Transverse colon (tissue), 4 donors: ENCODE data around the gene PTCSC3. TPM values are rescaled to one million over a fixed set of nuclear protein-coding genes. Genes with fewer than 3 reads are reported as not detected.

ENCODE experiments used
- DNase-seq: peaks from one replicate; pipeline ENCODE4 v3.0.0-alpha.2; 2019
- H3K27ac ChIP-seq, 4 donors: fragments of 200-600 bp; sonication (generic); 2 replicates each; pipeline ENCODE4 v1.5.1; 2016 to 2018; ENCODE audit warnings: inconsistent platforms in 4 of 4
- H3K27me3 ChIP-seq: fragments of 200-600 bp; sonication (generic); 2 replicates; pipeline ENCODE4 v1.5.1; 2017; ENCODE audit warnings: inconsistent platforms
- H3K36me3 ChIP-seq, 4 donors: fragments of 200-600 bp; sonication (generic); 2 replicates each; pipeline ENCODE4 v1.5.1; 2017 to 2019; ENCODE audit warnings: inconsistent platforms in 4 of 4
- H3K4me1 ChIP-seq, 4 donors: fragments of 200-600 bp; sonication (generic); 2 replicates each; pipeline ENCODE4 v1.5.1; 2017 to 2020; ENCODE audit warnings: inconsistent platforms in 4 of 4
- H3K4me3 ChIP-seq, 4 donors: fragments of 200-600 bp; sonication (generic); 1 replicate in 1 of 4; 2 replicates in 3 of 4; pipeline versions ENCODE4 v1.5.1 to v1.6.1; 2017 to 2019; ENCODE audit warnings: inconsistent platforms in 4 of 4
- H3K9me3 ChIP-seq, 2 donors: fragments of 200-600 bp; sonication (generic); 2 replicates each; pipeline ENCODE4 v1.5.1; 2017 to 2019; ENCODE audit warnings: inconsistent platforms in 2 of 2
- EP300 ChIP-seq: sonication (generic); formaldehyde crosslinking; IDR thresholded peaks from one replicate; pipeline ENCODE4 v1.6.1; 2017; ENCODE audit warnings: antibody characterized with exemption, low read depth
- POLR2A ChIP-seq: fragments of 450-650 bp; IDR thresholded peaks from one replicate; pipeline ENCODE4 v1.6.1; 2016; ENCODE audit warnings: antibody characterized with exemption, mild to moderate bottlenecking, moderate library complexity
- POLR2AphosphoS5 ChIP-seq, 3 donors: sonication (generic); formaldehyde crosslinking; IDR thresholded peaks; one replicate each; pipeline ENCODE4 v1.6.1; 2016; ENCODE audit warnings: antibody characterized with exemption in 3 of 3
- WGBS, 2 donors: methylation state at CpG; one replicate each; pipeline ENCODE4 v1.1.5; 2018; ENCODE audit warnings: low coverage in 1 of 2; 5-methylcytosine and 5-hydroxymethylcytosine counted together
- in situ Hi-C, 4 donors: fragments of 200-750 bp; cut with MboI; loops; one replicate each; pipeline versions ENCODE4 v1.15.0 to v1.15.1; 2017; ENCODE audit warnings: low sequenced_read_pairs in 3 of 4, low pct_ligation_motif_present in 1 of 4, low pct_unique_long_range_greater_than_20kb in 1 of 4
- intact Hi-C: fragments of 100-400 bp; cut with DNase I; formaldehyde crosslinking; loops from one replicate; pipeline ENCODE4 v1.15.1; 2023; ENCODE audit warnings: low total_unique reads
- total RNA-seq, 4 donors: library from RNA; depleted of rRNA; stranded (reverse); fragments of >200 nt; gene quantifications; one replicate each; pipeline ENCODE4 v1.1.0, GENCODE V29; 2016
- TF ChIP-seq, protein P1 (sequence below), 5 experiments: fragments of 200-600 bp in 3 of 5; fragments of 450-650 bp in 2 of 5; sonication (generic) in 3 of 5; IDR thresholded peaks; 1 replicate in 2 of 5; 2 replicates in 3 of 5; pipeline ENCODE4 v1.5.1; 2016 to 2017; ENCODE audit warnings: antibody characterized with exemption in 5 of 5, inconsistent platforms in 3 of 5, mild to moderate bottlenecking in 2 of 5, moderate library complexity in 1 of 5

Gene PTCSC3
- total RNA-seq, 4 donors from 2014 or later, result not detected

DNA sequence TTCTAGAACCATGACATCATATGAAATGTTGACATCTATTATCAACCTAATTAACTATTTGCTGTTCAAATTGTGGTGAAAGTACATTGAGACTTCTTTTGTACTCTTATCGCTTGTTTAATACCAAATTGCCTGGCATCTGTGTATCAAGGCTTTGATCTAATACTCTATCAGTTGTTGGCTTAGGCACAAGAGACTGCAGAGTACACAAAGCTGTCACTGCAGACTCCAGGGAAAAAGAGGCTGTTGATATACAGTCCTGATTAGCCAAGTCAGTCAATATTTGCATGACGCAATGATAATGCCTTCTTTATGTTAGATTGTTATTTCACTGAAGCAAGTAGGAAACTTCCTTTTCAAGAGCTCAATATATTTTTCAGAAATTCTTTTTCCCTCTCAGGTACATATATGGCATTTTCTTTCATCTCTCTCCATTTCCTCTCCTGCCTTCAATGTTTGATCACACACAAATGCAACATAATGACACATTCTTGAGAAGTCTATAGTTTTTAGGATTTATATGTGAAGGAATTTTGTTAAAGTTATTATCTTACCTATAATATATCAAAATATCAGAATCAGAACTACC is 32.3 kb upstream of the PTCSC3 start:
- H3K27me3 ChIP-seq, result no peaks in the 10 kb centered on the region
- no peaks in the 10 kb centered on the region for H3K36me3 ChIP-seq
- no peak overlapping the region for H3K4me3 ChIP-seq
- in situ Hi-C loops, result loop anchor here in 3 of 4 donors (10.0 to 25.0 kb wide), 2 partner anchors 154 to 166 kb away; no protein-coding TSS in a partner anchor
- 29 to 59% methylated on average over 2 of the region's 2 CpGs for WGBS, 2 donors
- no peak overlapping the region for H3K27ac ChIP-seq
- no peaks in the 10 kb centered on the region for H3K4me1 ChIP-seq
- H3K9me3 ChIP-seq, result no peaks in the 10 kb centered on the region
- TF ChIP-seq POLR2A, result no peak
- TF ChIP-seq POLR2AphosphoS5 (IDR thresholded peaks at IDR 0.05), result no peak
- TF ChIP-seq EP300, result no peak
- TF ChIP-seq, protein P1, sequence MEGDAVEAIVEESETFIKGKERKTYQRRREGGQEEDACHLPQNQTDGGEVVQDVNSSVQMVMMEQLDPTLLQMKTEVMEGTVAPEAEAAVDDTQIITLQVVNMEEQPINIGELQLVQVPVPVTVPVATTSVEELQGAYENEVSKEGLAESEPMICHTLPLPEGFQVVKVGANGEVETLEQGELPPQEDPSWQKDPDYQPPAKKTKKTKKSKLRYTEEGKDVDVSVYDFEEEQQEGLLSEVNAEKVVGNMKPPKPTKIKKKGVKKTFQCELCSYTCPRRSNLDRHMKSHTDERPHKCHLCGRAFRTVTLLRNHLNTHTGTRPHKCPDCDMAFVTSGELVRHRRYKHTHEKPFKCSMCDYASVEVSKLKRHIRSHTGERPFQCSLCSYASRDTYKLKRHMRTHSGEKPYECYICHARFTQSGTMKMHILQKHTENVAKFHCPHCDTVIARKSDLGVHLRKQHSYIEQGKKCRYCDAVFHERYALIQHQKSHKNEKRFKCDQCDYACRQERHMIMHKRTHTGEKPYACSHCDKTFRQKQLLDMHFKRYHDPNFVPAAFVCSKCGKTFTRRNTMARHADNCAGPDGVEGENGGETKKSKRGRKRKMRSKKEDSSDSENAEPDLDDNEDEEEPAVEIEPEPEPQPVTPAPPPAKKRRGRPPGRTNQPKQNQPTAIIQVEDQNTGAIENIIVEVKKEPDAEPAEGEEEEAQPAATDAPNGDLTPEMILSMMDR (IDR thresholded peaks at IDR 0.05), result no peak
- no peak for DNase-seq
- intact Hi-C loops, result no loop called here

DNA sequence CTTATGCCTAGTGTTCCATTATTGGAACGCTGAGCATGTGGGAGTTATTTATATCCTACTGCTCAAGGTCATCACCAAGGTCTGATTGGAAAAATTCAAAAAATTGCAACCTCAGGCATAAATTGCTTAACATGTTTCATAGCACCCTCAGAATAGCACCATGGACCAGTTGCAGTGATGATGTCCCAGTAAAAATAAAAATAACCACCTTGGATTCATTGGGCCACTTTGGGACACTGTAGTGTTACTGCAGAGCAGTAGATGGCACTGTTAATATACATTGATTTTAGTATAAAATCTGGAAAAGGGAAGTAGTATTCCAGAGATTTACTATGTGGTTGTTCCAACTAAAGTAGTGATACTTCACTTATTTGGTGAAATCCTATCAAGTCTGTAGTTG is 31.0 kb upstream of the PTCSC3 start:
- H3K4me1 ChIP-seq, result no peaks in the 10 kb centered on the region
- intact Hi-C loops, result no loop called here
- DNase-seq, result no peak
- H3K9me3 ChIP-seq, result peaks cover 0 to 4% of the 10 kb centered on the region in 2 donors
- no peak overlapping the region for H3K27ac ChIP-seq
- 76 to 100% methylated on average over 1 of the region's 1 CpG for WGBS, 2 donors
- H3K4me3 ChIP-seq, result no peak overlapping the region
- H3K36me3 ChIP-seq, result no peaks in the 10 kb centered on the region
- TF ChIP-seq POLR2A (no peak), EP300 (no peak), POLR2AphosphoS5 (IDR thresholded peaks at IDR 0.05) (no peak)
- TF ChIP-seq, protein P1 (IDR thresholded peaks at IDR 0.05), result peak in 4 of 5 experiments; percentile 47 to 55 (median 48)
- in situ Hi-C loops, result loop anchor here in 3 of 4 donors (10.0 to 25.0 kb wide), 2 partner anchors 155 to 167 kb away; no protein-coding TSS in a partner anchor
- H3K27me3 ChIP-seq, result no peaks in the 10 kb centered on the region

DNA sequence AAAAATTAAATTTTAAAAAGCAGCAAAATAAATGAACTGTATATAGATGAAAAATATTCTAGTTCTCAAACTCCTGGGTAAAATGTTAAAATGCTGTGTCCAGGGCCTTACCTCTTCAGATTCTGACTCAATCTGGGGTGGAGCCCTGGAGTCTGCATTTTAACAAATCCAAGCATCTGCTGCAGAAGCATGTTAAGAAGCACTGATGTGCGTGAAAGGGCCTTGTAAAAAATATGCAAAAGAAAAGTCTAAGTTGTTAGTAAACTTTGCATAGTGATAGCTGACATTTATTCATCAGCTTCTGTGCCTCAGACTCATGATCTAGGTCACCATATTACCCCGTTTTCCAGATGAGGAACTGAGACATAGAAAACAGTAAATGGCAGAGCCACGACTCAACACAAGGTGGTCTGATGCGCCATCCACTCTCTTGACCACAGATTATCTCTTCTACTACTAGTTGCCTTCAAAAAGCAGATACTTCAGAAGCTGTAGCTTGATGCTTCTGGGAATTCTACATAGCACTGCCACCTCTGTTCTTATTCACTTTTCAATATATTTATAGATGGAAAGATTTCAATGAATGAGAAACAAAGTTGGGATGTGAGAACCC is 28.0 kb upstream of the PTCSC3 start:
- H3K36me3 ChIP-seq, result no peaks in the 10 kb centered on the region
- no peak for DNase-seq
- WGBS, 2 donors, result 81 to 90% methylated on average over 2 to 4 of the region's 4 CpGs
- no peaks in the 10 kb centered on the region for H3K4me1 ChIP-seq
- intact Hi-C loops, result no loop called here
- H3K27ac ChIP-seq, result no peak overlapping the region
- H3K4me3 ChIP-seq, result no peak overlapping the region
- TF ChIP-seq POLR2AphosphoS5 (IDR thresholded peaks at IDR 0.05) (no peak), POLR2A (no peak), EP300 (no peak)
- TF ChIP-seq, protein P1 (IDR thresholded peaks at IDR 0.05), result no peak
- H3K9me3 ChIP-seq, result peaks cover 0 to 4% of the 10 kb centered on the region in 2 donors
- in situ Hi-C loops, result loop anchor here in 3 of 4 donors (10.0 to 25.0 kb wide), 2 partner anchors 158 to 170 kb away; no protein-coding TSS in a partner anchor
- H3K27me3 ChIP-seq, result no peaks in the 10 kb centered on the region

DNA sequence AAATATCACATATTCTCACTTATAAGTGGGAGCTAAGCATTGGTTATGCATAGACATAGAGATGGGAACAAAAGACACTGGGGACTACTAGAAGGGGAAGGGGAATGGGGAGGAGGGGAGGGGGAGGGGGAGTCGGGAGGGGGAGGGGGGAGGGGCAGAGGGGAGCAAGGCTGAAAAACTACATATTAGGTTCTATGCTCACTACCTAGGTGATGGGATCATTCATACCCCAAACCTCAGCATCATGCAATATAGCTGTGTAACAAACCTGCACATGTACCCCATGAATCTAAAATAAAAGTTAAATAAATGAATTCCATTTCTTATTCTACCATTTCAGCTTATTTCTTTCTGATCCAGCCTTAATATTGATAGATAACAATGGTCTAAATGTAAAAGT is 21.9 kb upstream of the PTCSC3 start:
- Histone ChIP-seq H3K27me3 (no peaks in the 10 kb centered on the region), H3K27ac (no peak overlapping the region), H3K4me3 (no peak overlapping the region), H3K36me3 (no peaks in the 10 kb centered on the region), H3K9me3 (peaks cover 0 to 4% of the 10 kb centered on the region in 2 donors), H3K4me1 (no peaks in the 10 kb centered on the region)
- WGBS, 2 donors, result 10% methylated on average over 1 of the region's 1 CpG; no CpG with 5 or more reads in 1 of the 2 donors
- intact Hi-C loops, result no loop called here
- TF ChIP-seq POLR2A, result no peak
- TF ChIP-seq POLR2AphosphoS5 (IDR thresholded peaks at IDR 0.05), result no peak
- TF ChIP-seq, protein P1 (IDR thresholded peaks at IDR 0.05), result no peak
- TF ChIP-seq EP300, result no peak
- in situ Hi-C loops, result no loop called here
- no peak for DNase-seq
